Smooth muscle cell (in vitro differentiated cells): ENCODE data around the gene KLF2. TPM values are rescaled to one million over a fixed set of nuclear protein-coding genes. Genes with fewer than 3 reads are reported as not detected.

ENCODE experiments used
- DNase-seq: peaks from one replicate; lab custom pipeline; 2025; ENCODE audit not compliant: unreplicated experiment; lab: John Stamatoyannopoulos, UW
- H2AFZ ChIP-seq: fragments of 200-600 bp; sonication (generic); 2 replicates; pipeline ENCODE4 v1.6.0; 2016; ENCODE audit warnings: antibody characterized with exemption, low read depth, mild to moderate bottlenecking
- H3F3A ChIP-seq: fragments of 200-600 bp; sonication (generic); 2 replicates; pipeline ENCODE4 v1.6.0; 2017; ENCODE audit warnings: antibody characterized with exemption, low read depth
- H3K27ac ChIP-seq: fragments of 200-600 bp; sonication (generic); 2 replicates; pipeline ENCODE4 v1.5.1; 2016; ENCODE audit warnings: low read depth, mild to moderate bottlenecking
- H3K27me3 ChIP-seq: fragments of 200-600 bp; sonication (generic); 2 replicates; pipeline ENCODE4 v1.6.1; 2016; ENCODE audit warnings: low read depth, mild to moderate bottlenecking
- H3K36me3 ChIP-seq: fragments of 200-600 bp; sonication (generic); 2 replicates; pipeline ENCODE4 v1.5.1; 2016; ENCODE audit warnings: low read depth
- H3K4me1 ChIP-seq: fragments of 200-600 bp; sonication (generic); 2 replicates; pipeline ENCODE4 v1.5.1; 2016; ENCODE audit warnings: low read depth
- H3K4me2 ChIP-seq: fragments of 200-600 bp; sonication (generic); 2 replicates; pipeline ENCODE4 v1.6.0; 2016; ENCODE audit warnings: mild to moderate bottlenecking
- H3K4me3 ChIP-seq: fragments of 200-600 bp; sonication (generic); 2 replicates; pipeline ENCODE4 v1.5.1; 2016; ENCODE audit warnings: mild to moderate bottlenecking
- H3K79me2 ChIP-seq: fragments of 200-600 bp; sonication (generic); 2 replicates; pipeline ENCODE4 v1.6.0; 2016; ENCODE audit warnings: low read depth, mild to moderate bottlenecking
- H3K9ac ChIP-seq: fragments of 200-600 bp; sonication (generic); 2 replicates; pipeline ENCODE4 v1.6.0; 2016; ENCODE audit warnings: low read depth
- H3K9me3 ChIP-seq: fragments of 200-600 bp; sonication (generic); replicated peaks from 2 replicates; pipeline ENCODE4 v1.5.1; 2016; ENCODE audit warnings: low read depth
- H4K20me1 ChIP-seq: fragments of 200-600 bp; sonication (generic); 2 replicates; pipeline ENCODE4 v1.6.0; 2016; ENCODE audit warnings: low read depth
- CTCF ChIP-seq: fragments of 200-600 bp; sonication (generic); IDR thresholded peaks from 2 replicates; pipeline ENCODE4 v1.5.1; 2017; ENCODE audit warnings: borderline replicate concordance, mild to moderate bottlenecking, antibody characterized with exemption; ENCODE audit not compliant: insufficient read depth, poor library complexity, severe bottlenecking
- WGBS: methylation state at CpG from one replicate; pipeline ENCODE4 v1.1.7; 2016; ENCODE audit warnings: low lambda C conversion rate; 5-methylcytosine and 5-hydroxymethylcytosine counted together
- polyA plus RNA-seq: library from polyadenylated mRNA; unstranded; fragments of >200 nt; fragmentation: Nextera tagmentation; extraction: Ambion mirVana; gene quantifications from 2 replicates; pipeline ENCODE4 v1.2.1, GENCODE V29; 2016
- total RNA-seq: library from RNA; depleted of rRNA; stranded (reverse); fragments of >200 nt; gene quantifications from 2 replicates; pipeline ENCODE4 v1.2.3, GENCODE V29; 2014

The KLF2 gene
- total and polyA plus RNA-seq, 2 experiments from 2014 or later = 2.7 to 18.0 TPM

- 25% methylated on average over 27 of the region's 27 CpGs for WGBS
- no peaks in the 10 kb centered on the region for H3K4me1 ChIP-seq
- H3F3A ChIP-seq = peaks cover 12% of the 10 kb centered on the region
- peak overlapping the region; percentile 70 for H3K9ac ChIP-seq
- H3K79me2 ChIP-seq = no peaks in the 10 kb centered on the region
- H4K20me1 ChIP-seq = no peaks in the 10 kb centered on the region
- peak; percentile 65 for DNase-seq
- no peaks in the 10 kb centered on the region for H3K9me3 ChIP-seq
- H3K4me2 ChIP-seq = peak overlapping the region; percentile 70
- no peaks in the 10 kb centered on the region for H3K27me3 ChIP-seq
- H3K4me3 ChIP-seq = peak overlapping the region; percentile 33
- H3K27ac ChIP-seq = peak overlapping the region; percentile 90
- no peak for TF ChIP-seq CTCF
- H3K36me3 ChIP-seq = no peaks in the 10 kb centered on the region
- no peak overlapping the region for H2AFZ ChIP-seq
These were observed 31.2 kb upstream of the KLF2 start for GRCh38 chr19:16293118-16294091.

GRCh38 chr19:16295057-16295456 is 29.6 kb upstream of the KLF2 start:
- H3K4me2 ChIP-seq = no peak overlapping the region
- no peaks in the 10 kb centered on the region for H3K36me3 ChIP-seq
- H3K9ac ChIP-seq = no peak overlapping the region
- no peak overlapping the region for H3K27ac ChIP-seq
- no peak for DNase-seq
- no peaks in the 10 kb centered on the region for H3K27me3 ChIP-seq
- H3K4me3 ChIP-seq = no peak overlapping the region
- no peaks in the 10 kb centered on the region for H3K4me1 ChIP-seq
- H3K9me3 ChIP-seq = no peaks in the 10 kb centered on the region
- no peak for TF ChIP-seq CTCF
- no peaks in the 10 kb centered on the region for H3K79me2 ChIP-seq
- no peak overlapping the region for H2AFZ ChIP-seq
- peaks cover 12% of the 10 kb centered on the region for H3F3A ChIP-seq
- H4K20me1 ChIP-seq = no peaks in the 10 kb centered on the region
- 58% methylated on average over 12 of the region's 12 CpGs for WGBS

- Histone ChIP-seq H3K36me3 (no peaks in the 10 kb centered on the region), H3K79me2 (no peaks in the 10 kb centered on the region), H3K27ac (no peak overlapping the region), H3K9me3 (no peaks in the 10 kb centered on the region), H3K4me2 (no peak overlapping the region), H4K20me1 (no peaks in the 10 kb centered on the region), H3K27me3 (no peaks in the 10 kb centered on the region), H2AFZ (no peak overlapping the region), H3F3A (peaks cover 12% of the 10 kb centered on the region), H3K4me1 (no peaks in the 10 kb centered on the region), H3K4me3 (no peak overlapping the region), H3K9ac (no peak overlapping the region)
- WGBS = 71% methylated on average over 7 of the region's 7 CpGs
- TF ChIP-seq CTCF = no peak
- no peak for DNase-seq
These were observed 27.9 kb upstream of the KLF2 start for GRCh38 chr19:16296713-16297112.
